ENCODE results near the gene INTS1.

The INTS1 gene

DNA sequence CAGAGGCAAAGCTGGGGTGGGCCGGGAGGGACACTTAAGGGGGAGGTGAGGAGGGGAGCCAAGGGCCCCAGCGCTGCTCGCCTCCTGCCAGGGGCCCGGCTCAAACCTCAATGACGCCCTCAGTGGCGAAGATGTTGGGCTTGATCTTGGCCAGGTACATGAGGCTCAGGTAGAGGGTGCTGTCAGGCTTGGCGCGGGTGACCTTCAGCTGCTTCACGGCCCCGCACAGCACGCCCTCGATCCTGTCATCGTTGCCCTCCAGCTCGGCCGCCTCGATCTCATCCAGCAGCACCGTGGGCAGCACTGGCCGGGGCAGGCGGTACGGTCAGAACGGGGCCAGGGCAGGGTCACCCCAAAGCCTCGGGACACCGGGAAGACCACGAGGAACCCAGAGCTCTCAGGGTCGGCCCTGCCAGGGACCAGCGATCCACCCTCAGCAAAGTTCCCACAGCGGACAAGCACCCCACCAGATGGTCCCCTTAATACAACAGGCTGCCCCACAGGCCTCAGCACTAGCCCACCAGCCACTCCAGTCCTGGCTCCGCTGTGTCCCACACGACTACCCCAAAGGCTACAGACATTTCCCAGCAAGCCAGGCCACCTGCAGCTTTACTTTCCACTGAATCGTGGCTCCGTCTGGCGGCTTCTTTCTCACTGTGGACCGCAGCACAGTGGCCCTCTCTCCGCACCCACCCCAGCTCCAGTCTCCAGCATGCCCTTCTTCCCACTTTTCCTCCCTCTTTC, 4.0 kb downstream of the INTS1 start:
- no peak overlapping the region for H3K27ac ChIP-seq (ENCODE audit: low read depth, low read length, poor library complexity, severe bottlenecking)
- H3K36me3 ChIP-seq (ENCODE audit: insufficient read depth, low read length): peaks cover 64% of the 10 kb centered on the region
- no peaks in the 10 kb centered on the region for H4K20me1 ChIP-seq (ENCODE audit: insufficient read depth, low read length)

DNA sequence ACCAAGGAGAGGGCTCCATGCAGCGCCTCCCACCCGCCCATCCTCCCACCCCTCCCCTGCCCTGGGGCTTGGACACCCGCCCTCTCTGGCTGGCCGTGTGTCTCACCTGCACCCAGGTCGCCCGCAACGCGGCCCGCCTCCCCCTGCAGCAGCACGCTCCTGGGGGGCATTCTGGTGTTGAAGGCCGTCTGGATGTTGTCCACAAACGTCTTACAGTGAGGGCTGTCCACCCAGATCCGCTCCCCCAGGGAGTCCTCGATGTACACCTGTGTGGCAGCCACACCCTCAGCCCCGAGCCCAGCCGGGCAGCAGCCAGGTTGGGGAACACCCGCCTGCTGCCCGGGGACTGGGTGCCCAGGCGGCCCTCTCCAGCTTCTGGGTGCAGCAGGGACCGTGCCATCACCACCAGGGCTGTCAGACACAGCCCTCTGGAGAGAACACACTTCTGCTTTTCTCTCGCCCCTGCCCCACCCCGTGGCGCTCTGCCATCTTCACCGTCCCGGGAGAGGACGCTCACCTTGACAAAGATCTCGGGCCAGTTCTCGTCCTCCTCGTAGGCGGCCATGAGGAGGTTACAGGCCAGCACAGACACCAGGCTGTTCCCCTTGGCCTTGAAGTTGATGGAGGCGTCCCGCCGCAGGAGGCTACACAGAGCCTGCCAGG, 4.7 kb downstream of the INTS1 start:
- no peak overlapping the region for H3K4me2 ChIP-seq (ENCODE audit: low read length)
- no peaks in the 10 kb centered on the region for H3K9me2 ChIP-seq (ENCODE audit: low read depth, low read length)
- H3K36me3 ChIP-seq (ENCODE audit: insufficient read depth, low read length): peaks cover 68% of the 10 kb centered on the region
- H3K4me3 ChIP-seq (ENCODE audit: low read depth, low read length, poor library complexity, severe bottlenecking): no peak overlapping the region
- H3K27me3 ChIP-seq (ENCODE audit: insufficient read depth, low read length): no peaks in the 10 kb centered on the region
- H3K9me3 ChIP-seq (ENCODE audit: low read length): no peaks in the 10 kb centered on the region
- H2AFZ ChIP-seq (ENCODE audit: low read length): no peak overlapping the region
- no peak overlapping the region for H3K9ac ChIP-seq (ENCODE audit: low read length)
- H3K79me2 ChIP-seq (ENCODE audit: insufficient read depth, low read length): 0 out of 2 replicates have a peak, but pooled peaks cover 8% of the 10 kb centered on the region
- TF ChIP-seq EZH2 (IDR thresholded peaks at IDR 0.05; ENCODE audit: borderline replicate concordance, low read length) (no peak), CTCF (IDR thresholded peaks at IDR 0.05; ENCODE audit: low read length) (no peak)
- H3F3A ChIP-seq (ENCODE audit: insufficient read depth, low read length): no peaks in the 10 kb centered on the region
- no peak overlapping the region for H3K27ac ChIP-seq (ENCODE audit: low read depth, low read length, poor library complexity, severe bottlenecking)
- no peaks in the 10 kb centered on the region for H4K20me1 ChIP-seq (ENCODE audit: insufficient read depth, low read length)
- H3K4me1 ChIP-seq (ENCODE audit: insufficient read depth, low read length, severe bottlenecking): peaks cover 17% of the 10 kb centered on the region

More for the DNA sequence above, 4.0 kb downstream of the INTS1 start:
- Histone ChIP-seq H3K9me2 (ENCODE audit: low read depth, low read length) (no peaks in the 10 kb centered on the region), H2AFZ (ENCODE audit: low read length) (no peak overlapping the region), H3F3A (ENCODE audit: insufficient read depth, low read length) (no peaks in the 10 kb centered on the region), H3K9ac (ENCODE audit: low read length) (no peak overlapping the region), H3K79me2 (ENCODE audit: insufficient read depth, low read length) (0 out of 2 replicates have a peak, but pooled peaks cover 8% of the 10 kb centered on the region), H3K27me3 (ENCODE audit: insufficient read depth, low read length) (no peaks in the 10 kb centered on the region), H3K4me2 (ENCODE audit: low read length) (no peak overlapping the region), H3K9me3 (ENCODE audit: low read length) (no peaks in the 10 kb centered on the region), H3K4me1 (ENCODE audit: insufficient read depth, low read length, severe bottlenecking) (peaks cover 20% of the 10 kb centered on the region), H3K4me3 (ENCODE audit: low read depth, low read length, poor library complexity, severe bottlenecking) (no peak overlapping the region)
- TF ChIP-seq CTCF (IDR thresholded peaks at IDR 0.05; ENCODE audit: low read length) (no peak), EZH2 (IDR thresholded peaks at IDR 0.05; ENCODE audit: borderline replicate concordance, low read length) (no peak)

DNA sequence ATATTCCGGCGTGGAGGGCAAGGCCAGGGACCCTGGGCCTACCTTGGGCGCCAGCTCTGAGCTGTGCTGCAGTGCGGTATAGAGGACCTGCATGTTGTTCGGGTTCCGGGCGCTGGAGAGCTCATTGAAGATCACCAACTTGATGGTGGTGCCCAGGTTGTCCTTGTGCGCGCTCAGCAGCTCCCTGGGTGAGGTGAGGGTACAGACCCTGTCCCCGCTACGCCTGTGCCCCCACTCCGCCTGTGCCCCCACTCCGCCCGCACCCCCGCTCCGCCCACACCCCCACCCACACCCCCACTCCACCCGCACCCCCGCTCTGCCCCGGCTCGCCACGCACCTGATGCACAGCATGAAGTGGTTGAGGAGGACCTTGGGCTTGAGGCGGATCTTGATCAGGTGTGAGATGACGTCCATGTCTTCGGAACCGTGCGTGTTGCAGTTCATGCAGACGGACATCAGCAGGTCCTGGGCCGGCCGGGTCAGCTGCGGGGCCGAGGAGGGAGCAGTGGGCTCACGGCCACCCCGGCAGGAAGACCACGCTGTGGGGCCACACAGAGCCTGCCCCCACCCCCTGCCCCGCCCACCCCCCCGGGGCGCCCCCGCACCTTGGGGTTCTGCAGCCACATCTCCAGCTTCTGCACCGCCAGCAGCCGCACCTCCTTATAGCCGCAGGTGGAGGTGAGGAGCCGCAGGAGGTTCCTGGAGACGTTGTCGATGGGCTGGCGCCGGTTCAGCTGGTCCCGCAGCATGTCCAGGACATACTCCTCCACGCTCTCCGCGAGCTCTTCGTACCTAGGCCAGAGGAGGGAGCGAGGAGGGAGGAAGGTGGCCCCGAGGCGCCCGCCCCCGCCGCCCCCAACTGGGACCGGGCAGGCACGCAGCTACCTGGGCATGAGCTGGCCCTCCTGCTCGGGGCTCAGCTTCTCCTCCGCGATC, 5.6 kb downstream of the INTS1 start:
- H3K4me2 ChIP-seq (ENCODE audit: low read length): no peak overlapping the region

More for the DNA sequence above, 5.6 kb downstream of the INTS1 start:
- H3K4me3 ChIP-seq (ENCODE audit: low read depth, low read length, poor library complexity, severe bottlenecking): no peak overlapping the region
- H3K9ac ChIP-seq (ENCODE audit: low read length): no peak overlapping the region
- peaks cover 17% of the 10 kb centered on the region for H3K4me1 ChIP-seq (ENCODE audit: insufficient read depth, low read length, severe bottlenecking)
- H3K27ac ChIP-seq (ENCODE audit: low read depth, low read length, poor library complexity, severe bottlenecking): no peak overlapping the region
- H3K9me3 ChIP-seq (ENCODE audit: low read length): no peaks in the 10 kb centered on the region
- H3F3A ChIP-seq (ENCODE audit: insufficient read depth, low read length): no peaks in the 10 kb centered on the region
- no peaks in the 10 kb centered on the region for H3K9me2 ChIP-seq (ENCODE audit: low read depth, low read length)
- peaks cover 77% of the 10 kb centered on the region for H3K36me3 ChIP-seq (ENCODE audit: insufficient read depth, low read length)
- 0 out of 2 replicates have a peak, but pooled peaks cover 6% of the 10 kb centered on the region for H3K79me2 ChIP-seq (ENCODE audit: insufficient read depth, low read length)
- no peak overlapping the region for H2AFZ ChIP-seq (ENCODE audit: low read length)
- no peaks in the 10 kb centered on the region for H4K20me1 ChIP-seq (ENCODE audit: insufficient read depth, low read length)
- H3K27me3 ChIP-seq (ENCODE audit: insufficient read depth, low read length): no peaks in the 10 kb centered on the region
- TF ChIP-seq EZH2 (IDR thresholded peaks at IDR 0.05; ENCODE audit: borderline replicate concordance, low read length) (no peak), CTCF (IDR thresholded peaks at IDR 0.05; ENCODE audit: low read length) (no peak)

Measured in OCI-LY1 (cell line).